PC-9 (cell line): ENCODE results near the gene PRLHR.

ENCODE experiments used
- EZH2 ChIP-seq: fragments of 200-600 bp; sonication (generic); IDR thresholded peaks from 2 replicates; pipeline ENCODE4 v1.8.0; 2017; ENCODE audit warnings: antibody characterized with exemption, low read depth
- TF ChIP-seq, protein P1 (sequence below): fragments of 200-600 bp; sonication (generic); conservative IDR thresholded peaks from 2 replicates; pipeline ENCODE4 v1.6.1; 2017; ENCODE audit warnings: mixed run types, antibody characterized with exemption, mild to moderate bottlenecking, moderate library complexity

DNA sequence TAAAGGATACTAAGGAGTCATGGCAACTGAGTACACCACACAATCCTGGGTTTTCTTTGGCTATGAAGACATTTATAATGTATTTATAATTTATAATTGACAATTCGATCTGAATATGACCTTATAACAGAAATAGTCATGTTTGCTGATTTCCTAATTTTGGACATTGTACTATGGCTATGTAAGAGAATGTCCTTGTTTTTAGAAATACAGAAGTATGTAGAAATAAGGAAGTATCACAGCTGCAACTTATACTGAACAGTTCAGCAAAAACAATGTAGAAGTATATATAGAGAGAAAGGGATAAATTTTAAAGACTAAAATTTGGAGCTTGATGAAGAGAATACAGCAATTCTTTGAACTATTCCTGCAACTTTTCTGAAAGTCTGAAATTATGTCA is 32.6 kb downstream of the PRLHR start:
- TF ChIP-seq, protein P1, sequence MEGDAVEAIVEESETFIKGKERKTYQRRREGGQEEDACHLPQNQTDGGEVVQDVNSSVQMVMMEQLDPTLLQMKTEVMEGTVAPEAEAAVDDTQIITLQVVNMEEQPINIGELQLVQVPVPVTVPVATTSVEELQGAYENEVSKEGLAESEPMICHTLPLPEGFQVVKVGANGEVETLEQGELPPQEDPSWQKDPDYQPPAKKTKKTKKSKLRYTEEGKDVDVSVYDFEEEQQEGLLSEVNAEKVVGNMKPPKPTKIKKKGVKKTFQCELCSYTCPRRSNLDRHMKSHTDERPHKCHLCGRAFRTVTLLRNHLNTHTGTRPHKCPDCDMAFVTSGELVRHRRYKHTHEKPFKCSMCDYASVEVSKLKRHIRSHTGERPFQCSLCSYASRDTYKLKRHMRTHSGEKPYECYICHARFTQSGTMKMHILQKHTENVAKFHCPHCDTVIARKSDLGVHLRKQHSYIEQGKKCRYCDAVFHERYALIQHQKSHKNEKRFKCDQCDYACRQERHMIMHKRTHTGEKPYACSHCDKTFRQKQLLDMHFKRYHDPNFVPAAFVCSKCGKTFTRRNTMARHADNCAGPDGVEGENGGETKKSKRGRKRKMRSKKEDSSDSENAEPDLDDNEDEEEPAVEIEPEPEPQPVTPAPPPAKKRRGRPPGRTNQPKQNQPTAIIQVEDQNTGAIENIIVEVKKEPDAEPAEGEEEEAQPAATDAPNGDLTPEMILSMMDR, result no peak
- TF ChIP-seq EZH2, result no peak
